DMS53 treated with DMSO at 0.1 percent for 48 hours (cell line): Measurements from ENCODE around the gene CNTD1.
"Not testable (repeated sequence)": the region's sequence is repeated elsewhere in the genome, so short reads cannot be mapped to it uniquely, and the experiment has no call there.

ENCODE experiments used
- DNase-seq: peaks from one replicate; lab custom pipeline; 2025; ENCODE audit not compliant: unreplicated experiment; lab: John Stamatoyannopoulos, UW

Gene CNTD1

GRCh38 chr17:42844761-42845555 lies 46.3 kb downstream of the CNTD1 start:
- DNase-seq: no peak

DNA sequence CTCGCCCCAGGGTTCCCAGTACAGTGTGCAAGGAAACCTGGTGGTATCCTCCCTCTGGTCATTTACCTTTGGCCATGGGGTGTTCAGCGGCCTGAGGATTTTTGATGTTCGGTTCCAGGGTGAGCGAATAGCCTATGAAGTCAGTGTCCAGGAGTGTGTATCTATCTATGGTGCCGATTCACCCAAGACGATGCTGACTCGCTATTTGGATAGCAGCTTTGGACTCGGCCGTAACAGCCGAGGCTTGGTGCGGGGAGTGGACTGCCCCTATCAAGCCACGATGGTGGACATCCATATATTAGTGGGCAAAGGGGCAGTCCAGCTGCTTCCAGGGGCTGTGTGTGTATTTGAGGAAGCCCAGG lies 46.9 kb downstream of the CNTD1 start:
- no peak for DNase-seq

GRCh38 chr17:42845918-42846593 lies 47.4 kb downstream of the CNTD1 start:
- no peak for DNase-seq

DNA sequence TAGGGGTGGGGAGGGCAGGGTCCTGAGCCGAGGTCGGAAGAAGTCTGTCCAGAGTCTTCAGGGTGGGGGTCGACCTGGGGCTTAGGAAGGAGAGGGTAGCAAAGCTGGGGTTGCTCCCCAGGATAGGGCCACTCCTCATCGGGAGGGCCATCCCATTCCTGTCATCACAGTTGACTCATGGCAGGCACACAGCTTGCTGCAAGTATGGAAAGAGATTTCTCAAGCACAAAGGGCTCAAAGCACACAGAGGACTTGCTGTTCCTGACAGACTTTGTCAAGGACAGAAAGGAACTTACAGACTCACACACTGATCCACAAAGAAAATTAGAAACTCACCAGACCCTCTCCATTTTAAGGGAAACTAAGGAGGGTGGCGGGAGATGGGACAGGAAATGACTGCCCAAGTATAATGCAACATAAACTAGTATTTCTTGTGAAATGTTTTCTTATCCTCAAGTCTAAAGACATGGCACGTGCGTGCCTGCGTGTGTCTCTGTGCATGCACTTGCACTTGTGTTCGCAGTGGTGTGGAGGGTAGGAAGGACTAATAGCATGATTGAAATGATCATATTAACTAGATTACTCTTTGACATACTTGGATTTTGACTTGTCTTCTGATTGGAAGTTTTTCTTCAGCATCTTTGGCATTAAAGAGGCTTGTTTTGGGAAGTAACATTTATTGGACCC lies 48.1 kb downstream of the CNTD1 start:
- DNase-seq: no peak

DNA sequence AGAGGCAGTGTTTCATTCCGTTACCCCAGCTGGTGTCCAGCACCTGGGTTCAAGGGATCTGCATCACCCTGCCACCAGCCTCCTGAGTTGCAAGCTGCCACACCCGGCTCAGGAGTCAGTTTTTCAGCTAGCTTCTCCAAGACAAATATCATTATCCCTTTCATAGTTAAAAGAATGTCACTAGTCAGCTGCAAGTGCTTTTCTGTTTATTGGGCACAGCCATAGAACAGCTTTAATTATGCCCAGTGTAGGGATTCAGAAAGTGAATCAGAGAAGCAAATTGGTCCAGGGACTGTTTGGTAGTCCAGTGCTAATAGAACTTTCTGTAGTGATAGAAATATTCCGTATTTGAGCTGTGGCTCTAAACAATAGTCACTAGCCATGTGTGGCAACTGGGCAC lies 49.4 kb downstream of the CNTD1 start:
- DNase-seq: no peak

- DNase-seq: no peak
Observed at GRCh38 chr17:42849031-42849430, 50.4 kb downstream of the CNTD1 start.

DNA sequence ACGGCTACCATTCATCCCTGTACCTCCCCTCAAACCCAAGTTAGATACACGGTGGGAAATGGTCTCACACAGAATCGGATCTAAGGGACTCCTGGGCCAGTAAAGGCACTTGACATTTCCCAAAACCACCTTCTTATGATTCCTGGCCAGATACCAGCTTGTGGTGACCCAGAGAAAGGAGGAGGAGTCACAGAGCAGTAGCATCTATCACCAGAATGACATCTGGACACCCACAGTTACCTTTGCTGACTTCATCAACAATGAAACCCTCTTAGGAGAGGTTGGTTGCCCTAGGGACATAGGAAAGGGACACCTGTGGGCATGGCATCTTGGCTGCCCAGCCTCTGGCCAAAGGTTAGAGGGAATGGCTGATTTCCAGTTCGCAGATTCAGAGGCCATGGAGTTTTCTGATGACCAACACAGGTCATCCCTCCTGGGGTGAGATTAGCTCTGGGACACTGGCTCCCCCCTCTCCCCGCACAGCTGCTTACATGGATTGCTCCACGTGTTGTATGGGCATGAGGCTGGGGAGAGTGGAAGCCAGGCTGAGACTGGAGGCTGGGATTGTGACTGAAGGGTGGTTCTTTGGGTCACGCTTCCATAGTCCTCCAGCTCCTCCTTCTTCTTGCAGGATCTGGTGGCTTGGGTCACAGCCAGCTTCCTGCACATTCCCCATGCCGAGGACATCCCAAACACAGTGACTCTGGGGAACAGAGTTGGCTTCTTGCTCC lies 51.0 kb downstream of the CNTD1 start:
- DNase-seq: no peak

DNA sequence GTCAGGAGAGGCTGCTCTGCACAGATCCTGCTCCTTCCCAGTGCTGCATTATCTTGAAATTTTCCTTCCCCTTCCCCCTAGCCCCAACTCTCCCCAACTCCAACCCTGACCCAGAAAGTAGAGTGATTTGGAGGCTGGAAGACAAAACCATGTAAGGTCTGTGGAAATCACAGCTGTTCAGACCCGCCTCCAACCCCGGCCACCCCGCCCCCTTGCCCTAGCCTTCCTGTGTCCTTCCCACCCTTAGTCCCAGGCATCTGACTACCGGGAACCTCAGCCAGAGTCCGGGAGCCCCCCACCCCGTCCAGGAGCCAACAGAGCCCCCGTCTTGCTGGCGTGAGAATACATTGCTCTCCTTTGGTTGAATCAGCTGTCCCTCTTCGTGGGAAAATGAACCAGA lies 52.3 kb downstream of the CNTD1 start, which contains the start of gene AOC3:
Gene AOC3, plus strand, starts transcription at position 246 of the 400 bp plus-strand sequence. Its CDS starts 145 bp downstream, at position 391.
- DNase-seq: no peak

- DNase-seq: not testable (repeated sequence)
Observed at GRCh38 chr17:42851371-42852240, 52.9 kb downstream of the CNTD1 start.

GRCh38 chr17:42852351-42852750 lies 53.7 kb downstream of the CNTD1 start:
- DNase-seq: no peak

DNA sequence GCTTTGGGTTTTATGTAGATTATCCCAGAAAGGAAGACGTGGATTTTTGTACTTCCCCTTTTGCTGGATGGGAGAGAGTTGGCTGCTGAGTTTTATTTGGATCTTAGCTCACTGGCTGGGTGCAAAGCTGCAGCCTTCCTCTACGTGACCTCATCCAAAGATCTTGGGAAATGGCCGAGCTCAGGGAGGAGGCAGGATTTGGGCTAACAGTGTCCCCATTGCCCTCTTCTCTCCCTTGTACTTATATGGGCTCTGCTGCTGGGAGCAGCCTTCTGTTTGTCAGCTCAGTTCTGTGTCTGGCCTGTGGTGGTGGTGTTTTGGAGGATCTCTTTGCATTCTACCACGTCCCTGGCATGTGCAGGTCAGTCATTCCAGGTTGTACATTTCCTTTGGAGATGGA lies 54.3 kb downstream of the CNTD1 start:
- no peak for DNase-seq

DNA sequence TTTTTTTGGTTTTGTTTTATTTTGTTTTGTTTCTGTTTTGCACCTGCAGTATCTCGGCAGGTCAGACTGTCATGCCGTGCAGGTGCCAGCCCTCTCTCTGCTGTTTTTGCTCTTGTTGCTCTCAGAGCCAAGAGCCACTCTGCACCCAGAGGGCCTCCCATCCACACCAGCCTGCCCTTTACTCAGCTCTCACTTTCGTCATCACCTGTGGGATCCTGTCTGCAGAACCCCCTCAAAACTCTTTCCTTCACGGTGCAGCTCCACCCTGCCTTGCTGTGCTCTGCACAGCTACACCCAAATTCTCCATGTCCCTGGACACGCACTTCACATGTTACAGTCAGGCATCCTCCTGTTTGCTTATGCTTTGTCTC lies 54.9 kb downstream of the CNTD1 start:
- no peak for DNase-seq

GRCh38 chr17:42853968-42854790 lies 55.5 kb downstream of the CNTD1 start:
- DNase-seq: no peak

- no peak for DNase-seq
Observed at GRCh38 chr17:42855048-42855596, 56.5 kb downstream of the CNTD1 start.

GRCh38 chr17:42856093-42856492 lies 57.4 kb downstream of the CNTD1 start:
- DNase-seq: not testable (repeated sequence)

DNA sequence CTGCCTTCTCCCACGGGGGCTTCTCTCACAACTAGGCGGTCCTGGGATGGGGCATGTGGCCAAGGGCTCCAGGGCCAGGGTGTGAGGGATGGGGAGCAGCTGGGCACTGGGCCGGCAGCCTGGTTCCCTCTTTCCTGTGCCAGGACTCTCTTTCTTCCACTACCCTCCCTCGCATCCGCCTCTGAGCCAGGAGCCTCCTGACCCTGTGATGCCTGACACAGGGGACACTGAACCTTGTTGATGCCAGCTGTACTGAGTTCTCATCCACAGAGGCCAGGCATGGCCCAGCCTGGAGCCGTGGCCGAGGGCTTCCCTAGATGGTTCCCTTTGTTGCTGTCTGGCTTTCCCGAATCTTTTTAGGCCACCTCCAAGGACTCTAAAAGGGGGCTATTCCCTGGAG lies 57.9 kb downstream of the CNTD1 start:
- DNase-seq: not testable (repeated sequence)

DNA sequence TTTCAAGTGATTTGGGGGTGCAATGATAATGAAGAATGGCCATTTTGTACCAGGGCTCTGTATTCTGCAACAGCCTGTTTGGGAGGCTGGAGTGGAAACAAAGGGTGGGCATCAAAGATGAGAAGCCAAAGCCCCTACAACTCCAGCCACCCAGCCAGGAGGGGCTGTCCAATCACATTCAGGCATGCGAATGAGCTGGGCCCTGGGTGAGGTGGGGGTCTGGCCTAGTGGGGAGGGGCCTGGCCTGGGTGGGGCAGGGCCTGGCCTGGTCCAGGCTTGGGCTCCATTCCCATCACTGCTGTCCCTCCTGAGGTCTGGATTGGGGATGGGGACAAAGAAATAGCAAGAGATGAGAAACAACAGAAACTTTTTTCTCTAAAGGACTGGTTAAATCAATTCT lies 58.7 kb downstream of the CNTD1 start:
- no peak for DNase-seq
